HG03280 (cell line): ENCODE results near the gene AGBL5.
"Not testable (repeated sequence)": the region's sequence is repeated elsewhere in the genome, so short reads cannot be mapped to it uniquely, and the experiment has no call there.

Experiments used
- ATAC-seq: cut with Tn5 transposase; IDR thresholded peaks from one replicate; pipeline ENCODE4 v1.9.1; 2021; ENCODE audit warnings: mild to moderate bottlenecking, moderate library complexity; ENCODE audit not compliant: unreplicated experiment

Gene AGBL5

DNA sequence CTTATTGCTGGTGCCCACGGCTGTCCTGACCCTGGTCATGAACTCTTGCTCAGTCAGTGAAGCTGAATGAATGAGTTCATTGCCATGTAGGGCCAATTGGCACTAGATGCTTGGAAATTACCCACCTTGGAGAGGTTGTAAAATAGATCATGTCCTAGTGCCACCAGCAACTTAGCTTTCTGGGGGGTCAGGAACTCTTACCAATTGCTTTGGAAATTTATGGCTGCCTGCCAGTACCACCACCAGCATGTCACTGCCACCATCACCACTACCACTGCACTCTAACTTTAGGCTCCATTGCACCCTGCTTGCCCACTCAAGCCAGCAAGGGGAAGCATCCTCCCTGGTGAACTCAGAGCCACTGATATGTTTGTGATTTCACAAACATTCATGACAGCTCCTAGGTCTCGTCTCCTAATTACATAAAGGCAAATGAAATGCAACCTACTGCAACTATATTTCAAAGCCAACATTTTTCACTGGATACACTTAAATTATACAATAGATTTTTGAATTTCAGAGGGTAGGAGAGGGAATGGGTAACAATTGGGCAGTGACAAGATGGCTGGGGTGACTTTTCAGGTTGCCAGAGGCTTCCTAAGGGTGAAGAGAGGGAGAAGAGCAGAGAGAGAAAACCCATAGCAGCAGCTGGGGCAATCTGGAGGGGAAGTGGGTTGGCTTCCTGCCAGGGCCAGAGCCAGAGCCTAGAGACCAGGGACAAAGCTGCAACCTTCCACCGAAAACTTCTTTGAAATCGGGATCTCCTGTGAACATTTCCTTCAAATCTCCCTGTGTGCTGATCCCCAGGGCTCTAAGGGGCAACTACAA is 23.5 kb downstream of the AGBL5 start:
- no peak for ATAC-seq

DNA sequence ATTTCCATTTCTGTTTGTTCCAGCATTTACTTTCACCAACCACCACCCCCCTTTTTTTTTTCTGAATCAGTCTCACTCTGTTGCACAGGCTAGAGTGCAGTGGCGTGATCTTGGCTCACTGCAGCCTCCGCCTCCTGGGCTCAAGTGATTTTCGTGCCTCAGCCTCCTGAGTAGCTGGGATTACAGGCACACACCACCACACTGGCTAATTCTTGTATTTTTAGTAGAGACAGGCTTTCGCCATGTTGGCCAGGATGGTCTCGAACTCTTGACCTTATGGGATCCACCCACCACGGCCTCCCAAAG is 24.1 kb downstream of the AGBL5 start:
- ATAC-seq, result not testable (repeated sequence)

DNA sequence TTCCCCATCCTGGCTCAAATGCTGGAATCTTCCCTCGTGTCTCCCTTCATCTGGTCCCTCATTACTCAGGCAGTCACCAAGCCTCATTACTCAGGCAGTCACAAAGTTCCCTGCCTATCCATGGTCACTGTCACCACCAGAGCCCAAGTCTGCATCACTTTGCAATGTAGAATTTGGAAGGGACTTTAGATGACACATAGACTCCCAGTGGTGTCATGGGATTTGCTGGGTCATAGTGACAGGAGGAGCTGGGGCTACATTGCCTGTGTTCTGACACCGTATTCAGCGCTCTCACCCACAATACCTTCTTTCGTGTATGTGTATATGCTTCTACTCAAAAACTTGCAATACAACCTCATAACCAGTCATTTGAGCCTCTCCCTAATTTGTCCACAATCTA is 24.9 kb downstream of the AGBL5 start:
- ATAC-seq, result no peak

DNA sequence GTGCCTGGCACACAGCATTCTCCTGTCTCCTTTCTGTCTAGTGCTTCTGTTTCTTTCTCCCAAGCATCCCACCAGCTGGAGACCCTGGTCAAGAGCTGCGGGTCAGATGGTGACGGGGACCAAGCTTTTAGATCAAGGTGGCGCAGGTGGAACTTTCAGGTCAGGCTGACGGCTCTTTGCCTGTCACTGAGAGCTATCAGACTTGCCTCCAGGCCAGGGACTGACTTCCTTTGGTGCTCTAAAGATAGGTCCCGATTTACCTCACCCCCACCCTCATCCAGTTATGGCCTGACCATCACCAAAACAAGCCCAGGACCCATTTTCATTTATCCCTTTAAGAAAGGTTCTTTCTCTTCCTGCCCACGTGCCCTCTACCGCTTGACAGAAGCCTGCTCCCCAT is 25.8 kb downstream of the AGBL5 start:
- no peak for ATAC-seq

DNA sequence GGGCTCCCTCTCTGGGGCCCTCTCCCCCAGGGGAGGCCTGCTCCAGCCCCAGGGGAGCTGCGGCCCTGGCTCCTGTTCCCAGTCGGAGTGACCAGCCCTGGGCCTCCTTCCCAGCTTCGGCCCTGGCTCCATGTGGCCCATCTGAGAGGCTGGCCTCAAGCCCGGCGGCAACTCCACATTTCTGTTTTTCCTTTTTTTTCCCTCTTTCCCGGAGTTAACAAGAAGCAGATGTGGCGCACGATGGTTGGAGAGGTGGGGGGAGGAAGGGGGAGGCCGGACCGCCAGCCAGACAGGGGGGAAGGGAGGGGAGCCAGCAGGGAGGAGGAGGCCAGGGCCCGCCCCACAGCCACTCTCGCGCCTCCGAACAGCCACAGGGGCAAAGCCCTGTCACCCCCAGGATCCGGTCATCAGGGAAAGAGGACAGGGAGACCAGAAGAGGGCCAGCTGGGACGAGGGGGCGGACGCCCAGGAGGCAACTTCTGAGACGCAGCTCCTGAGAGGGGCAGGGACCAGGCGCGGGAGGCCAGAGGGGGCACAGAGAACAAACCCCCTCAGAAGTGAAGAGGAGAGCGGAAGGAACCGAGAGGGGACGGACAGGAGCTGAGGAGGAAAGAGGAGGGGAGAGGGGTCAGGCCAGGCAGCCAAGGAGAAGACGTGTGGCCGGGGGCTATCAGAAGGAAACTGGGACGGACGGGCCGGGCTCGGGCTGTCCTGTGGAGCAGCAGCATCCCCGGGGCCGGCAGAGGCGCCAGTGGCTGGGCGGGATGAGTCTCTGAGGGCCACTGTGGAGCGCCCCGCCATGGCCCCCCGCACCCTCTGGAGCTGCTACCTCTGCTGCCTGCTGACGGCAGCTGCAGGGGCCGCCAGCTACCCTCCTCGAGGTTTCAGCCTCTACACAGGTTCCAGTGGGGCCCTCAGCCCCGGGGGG is 27.1 kb downstream of the AGBL5 start, which contains the start of gene EMILIN1:
TSS of gene EMILIN1 (plus strand) at position 349 of the 928 bp plus-strand sequence. CDS start at position 800, 451 bp downstream.
- no peak for ATAC-seq

DNA sequence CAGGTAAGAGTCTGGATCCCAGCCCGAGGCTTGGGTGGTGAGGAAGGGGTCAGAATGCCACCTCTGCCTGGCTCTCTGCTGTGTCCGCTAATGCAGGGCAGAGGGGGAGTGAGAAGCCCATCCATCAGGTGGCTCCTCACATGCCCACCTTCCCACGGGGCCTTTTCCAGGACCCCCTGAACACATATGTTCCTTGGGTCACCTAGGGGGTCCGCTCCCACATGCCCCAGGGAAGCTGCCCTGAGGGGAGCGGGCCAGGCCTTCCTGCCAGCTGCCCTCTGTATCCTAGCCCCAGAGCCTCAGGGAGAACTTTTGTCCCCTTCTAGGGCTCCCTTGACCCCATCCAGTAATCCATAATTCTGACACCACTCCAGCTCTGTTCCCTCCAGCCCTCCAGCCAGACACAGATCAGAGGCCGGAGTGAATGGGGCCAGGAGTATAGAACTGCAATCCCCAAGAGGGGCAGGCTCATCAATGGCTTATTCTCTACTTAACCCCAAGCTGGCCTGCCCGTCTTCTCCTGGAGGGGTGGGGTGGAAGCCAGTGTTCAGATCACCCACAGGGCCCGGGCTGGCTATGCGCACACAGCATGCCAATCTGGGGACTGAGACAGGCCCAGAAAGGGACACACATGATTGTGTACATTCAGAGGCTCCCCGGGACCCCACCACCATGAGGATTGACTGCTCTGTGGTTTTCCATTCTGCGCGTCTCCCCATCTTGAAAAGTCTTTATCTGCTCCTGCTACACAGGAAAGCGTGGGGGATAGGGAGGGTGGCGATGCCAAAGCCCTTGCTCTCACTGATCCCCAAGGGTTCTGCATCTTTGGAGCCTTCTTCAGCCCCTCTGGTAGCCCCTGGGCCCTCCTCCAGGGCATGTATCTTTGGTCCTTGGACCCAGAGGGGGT is 28.0 kb downstream of the AGBL5 start:
- no peak for ATAC-seq

DNA sequence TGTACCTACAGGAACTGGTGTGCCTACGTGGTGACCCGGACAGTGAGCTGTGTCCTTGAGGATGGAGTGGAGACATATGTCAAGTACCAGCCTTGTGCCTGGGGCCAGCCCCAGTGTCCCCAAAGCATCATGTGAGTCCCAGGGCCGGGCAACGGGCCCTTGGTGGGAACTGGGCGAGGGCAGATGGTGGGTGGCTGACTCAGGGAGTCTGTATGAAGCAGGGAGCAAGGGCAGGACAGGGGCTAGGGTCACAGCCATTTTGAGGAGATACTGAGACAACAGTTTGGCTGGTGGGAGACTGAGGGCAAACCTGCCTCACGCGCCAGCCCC is 28.6 kb downstream of the AGBL5 start:
- no peak for ATAC-seq

DNA sequence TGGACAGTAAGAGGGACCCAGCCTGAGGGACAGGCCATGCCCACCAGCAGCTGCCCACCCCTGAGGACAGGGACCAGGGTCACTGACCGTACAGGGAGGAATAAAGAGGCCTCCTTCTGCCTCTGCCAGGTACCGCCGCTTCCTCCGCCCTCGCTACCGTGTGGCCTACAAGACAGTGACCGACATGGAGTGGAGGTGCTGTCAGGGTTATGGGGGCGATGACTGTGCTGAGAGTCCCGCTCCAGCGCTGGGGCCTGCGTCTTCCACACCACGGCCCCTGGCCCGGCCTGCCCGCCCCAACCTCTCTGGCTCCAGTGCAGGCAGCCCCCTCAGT is 29.1 kb downstream of the AGBL5 start:
- no peak for ATAC-seq

DNA sequence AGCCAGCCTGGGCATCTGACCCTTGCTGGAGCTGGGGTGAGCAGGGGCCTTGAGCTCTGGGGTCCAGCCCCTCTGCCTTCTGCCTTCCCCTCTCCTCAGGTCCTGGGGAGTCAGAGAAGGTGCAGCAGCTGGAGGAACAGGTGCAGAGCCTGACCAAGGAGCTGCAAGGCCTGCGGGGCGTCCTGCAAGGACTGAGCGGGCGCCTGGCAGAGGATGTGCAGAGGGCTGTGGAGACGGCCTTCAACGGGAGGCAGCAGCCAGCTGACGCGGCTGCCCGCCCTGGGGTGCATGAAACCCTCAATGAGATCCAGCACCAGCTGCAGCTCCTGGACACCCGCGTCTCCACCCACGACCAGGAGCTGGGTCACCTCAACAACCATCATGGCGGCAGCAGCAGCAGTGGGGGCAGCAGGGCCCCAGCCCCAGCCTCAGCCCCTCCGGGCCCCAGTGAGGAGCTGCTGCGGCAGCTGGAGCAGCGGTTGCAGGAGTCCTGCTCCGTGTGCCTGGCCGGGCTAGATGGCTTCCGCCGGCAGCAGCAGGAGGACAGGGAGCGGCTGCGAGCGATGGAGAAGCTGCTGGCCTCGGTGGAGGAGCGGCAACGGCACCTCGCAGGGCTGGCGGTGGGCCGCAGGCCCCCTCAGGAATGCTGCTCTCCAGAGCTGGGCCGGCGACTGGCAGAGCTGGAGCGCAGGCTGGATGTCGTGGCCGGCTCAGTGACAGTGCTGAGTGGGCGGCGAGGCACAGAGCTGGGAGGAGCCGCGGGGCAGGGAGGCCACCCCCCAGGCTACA is 30.7 kb downstream of the AGBL5 start:
- ATAC-seq, result no peak

DNA sequence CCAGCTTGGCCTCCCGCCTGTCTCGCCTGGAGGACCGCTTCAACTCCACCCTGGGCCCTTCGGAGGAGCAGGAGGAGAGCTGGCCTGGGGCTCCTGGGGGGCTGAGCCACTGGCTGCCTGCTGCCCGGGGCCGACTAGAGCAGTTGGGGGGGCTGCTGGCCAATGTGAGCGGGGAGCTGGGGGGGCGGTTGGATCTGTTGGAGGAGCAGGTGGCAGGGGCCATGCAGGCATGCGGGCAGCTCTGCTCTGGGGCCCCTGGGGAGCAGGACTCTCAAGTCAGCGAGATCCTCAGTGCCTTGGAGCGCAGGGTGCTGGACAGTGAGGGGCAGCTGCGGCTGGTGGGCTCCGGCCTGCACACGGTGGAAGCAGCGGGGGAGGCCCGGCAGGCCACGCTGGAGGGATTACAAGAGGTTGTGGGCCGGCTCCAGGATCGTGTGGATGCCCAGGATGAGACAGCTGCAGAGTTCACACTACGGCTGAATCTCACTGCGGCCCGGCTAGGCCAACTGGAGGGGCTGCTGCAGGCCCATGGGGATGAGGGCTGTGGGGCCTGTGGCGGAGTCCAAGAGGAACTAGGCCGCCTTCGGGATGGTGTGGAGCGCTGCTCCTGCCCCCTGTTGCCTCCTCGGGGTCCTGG is 31.4 kb downstream of the AGBL5 start:
- no peak for ATAC-seq

DNA sequence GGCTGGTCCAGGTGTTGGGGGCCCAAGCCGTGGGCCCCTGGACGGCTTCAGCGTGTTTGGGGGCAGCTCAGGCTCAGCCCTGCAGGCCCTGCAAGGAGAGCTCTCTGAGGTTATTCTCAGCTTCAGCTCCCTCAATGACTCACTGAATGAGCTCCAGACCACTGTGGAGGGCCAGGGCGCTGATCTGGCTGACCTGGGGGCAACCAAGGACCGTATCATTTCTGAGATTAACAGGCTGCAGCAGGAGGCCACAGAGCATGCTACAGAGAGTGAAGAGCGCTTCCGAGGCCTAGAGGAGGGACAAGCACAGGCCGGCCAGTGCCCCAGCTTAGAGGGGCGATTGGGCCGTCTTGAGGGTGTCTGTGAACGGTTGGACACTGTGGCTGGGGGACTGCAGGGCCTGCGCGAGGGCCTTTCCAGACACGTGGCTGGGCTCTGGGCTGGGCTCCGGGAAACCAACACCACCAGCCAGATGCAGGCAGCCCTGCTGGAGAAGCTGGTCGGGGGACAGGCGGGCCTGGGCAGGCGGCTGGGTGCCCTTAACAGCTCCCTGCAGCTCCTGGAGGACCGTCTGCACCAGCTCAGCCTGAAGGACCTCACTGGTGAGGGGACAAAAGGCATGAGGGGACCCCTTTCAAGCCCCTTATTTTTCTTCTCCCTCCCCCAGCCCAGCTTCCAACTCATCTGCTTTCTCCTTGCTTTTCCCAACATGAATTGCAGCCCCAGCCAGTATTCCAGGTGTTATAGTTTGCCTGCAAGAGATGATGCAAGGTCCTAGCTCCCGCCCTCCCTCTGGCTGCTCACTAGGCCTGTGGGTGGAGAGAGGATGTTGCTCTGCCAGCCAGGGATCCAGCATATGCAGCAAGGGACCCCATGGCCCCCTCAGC is 32.2 kb downstream of the AGBL5 start:
- no peak for ATAC-seq

DNA sequence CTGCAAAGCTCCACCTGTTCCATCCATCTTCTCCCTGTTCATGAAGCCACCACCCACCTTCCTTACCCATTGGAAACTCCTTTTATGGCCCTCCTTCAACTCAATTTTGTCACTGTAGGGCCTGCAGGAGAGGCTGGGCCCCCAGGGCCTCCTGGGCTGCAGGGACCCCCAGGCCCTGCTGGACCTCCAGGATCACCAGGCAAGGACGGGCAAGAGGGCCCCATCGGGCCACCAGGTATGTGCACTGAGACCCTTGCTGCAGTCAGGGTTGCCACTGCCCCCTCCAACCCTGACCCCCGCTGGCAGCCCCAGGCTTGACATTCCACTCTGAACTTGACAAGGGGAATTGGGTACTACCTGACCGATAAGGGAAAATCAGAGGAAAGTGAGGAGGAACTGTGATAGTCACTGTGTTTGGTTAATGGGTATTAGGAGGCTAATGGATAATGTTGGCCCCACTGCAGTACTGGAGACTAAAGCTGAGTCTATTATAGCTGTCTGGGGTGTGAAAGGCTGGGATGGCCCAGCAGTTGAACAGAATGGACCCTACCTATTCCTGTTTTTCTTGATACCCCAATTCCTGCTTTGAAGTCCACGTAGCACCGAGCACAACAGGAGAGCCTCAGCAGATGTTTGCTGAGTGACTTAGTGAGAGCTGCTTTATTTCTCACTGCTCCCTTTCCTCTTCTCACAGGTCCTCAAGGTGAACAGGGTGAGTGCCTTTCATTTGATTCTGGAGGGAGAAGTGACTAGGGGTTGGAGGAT is 33.0 kb downstream of the AGBL5 start:
- no peak for ATAC-seq

DNA sequence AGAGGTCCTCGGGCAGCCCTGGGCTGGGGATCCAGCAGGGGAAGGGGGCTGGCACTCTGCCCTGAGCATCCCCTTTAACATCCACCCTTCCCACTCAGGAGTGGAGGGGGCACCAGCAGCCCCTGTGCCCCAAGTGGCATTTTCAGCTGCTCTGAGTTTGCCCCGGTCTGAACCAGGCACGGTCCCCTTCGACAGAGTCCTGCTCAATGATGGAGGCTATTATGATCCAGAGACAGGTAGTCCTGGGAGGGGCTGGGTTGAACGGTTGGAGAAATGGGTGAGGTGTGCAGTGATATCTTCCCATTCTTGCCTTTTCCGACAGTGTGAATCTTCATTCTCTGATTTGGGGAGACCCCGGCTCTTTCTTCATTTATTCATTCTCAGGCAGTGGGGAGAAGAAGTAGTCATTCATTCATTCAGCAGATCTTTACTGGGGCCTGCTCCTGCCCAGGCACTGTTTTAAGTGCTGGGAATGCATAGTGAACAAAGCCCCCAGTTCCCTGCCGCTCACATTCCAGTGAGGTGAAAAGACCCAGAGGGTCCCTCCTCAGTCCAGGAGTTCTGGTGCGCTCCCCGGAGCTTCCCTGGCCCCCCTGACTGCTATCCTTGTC is 33.7 kb downstream of the AGBL5 start:
- no peak for ATAC-seq

DNA sequence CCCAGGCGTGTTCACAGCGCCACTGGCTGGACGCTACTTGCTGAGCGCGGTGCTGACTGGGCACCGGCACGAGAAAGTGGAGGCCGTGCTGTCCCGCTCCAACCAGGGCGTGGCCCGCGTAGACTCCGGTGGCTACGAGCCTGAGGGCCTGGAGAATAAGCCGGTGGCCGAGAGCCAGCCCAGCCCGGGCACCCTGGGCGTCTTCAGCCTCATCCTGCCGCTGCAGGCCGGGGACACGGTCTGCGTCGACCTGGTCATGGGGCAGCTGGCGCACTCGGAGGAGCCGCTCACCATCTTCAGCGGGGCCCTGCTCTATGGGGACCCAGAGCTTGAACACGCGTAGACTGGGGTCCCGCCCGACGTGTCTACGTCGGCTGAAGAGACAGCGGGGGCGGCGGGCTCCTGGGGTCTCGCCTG is 34.2 kb downstream of the AGBL5 start:
- ATAC-seq, result peak; percentile 4

DNA sequence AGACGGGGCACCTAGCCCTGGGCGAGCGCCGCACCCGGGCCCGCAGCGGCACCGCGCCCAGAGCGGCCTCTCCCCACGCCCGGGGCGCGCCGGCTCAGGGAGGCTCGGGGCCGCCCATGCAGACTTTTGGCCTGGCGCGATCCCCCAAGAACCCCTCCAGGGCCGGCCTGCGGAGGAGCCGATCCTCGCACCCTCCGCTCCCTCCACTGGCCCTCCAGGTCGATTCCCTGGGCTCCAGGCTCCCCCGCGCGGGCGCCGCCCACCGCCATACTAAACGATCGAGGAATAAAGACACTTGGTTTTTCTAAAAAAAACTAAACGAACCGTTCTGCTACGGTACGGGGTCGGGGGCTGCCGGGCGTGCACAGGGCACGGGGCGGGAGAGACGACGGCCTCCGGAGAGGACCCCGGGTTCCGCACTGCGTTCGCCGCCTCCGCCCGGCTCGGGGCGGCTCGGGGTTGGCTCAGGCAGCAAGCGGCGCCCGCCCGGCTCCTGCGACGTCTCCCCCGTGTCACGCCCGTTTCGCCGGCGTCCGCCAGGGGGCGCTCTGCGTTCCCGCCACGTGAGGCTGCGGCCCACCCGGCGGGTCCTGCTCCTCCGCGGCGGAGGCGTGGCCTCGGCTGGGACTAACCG is 34.7 kb downstream of the AGBL5 start:
- peak; percentile 82 for ATAC-seq

DNA sequence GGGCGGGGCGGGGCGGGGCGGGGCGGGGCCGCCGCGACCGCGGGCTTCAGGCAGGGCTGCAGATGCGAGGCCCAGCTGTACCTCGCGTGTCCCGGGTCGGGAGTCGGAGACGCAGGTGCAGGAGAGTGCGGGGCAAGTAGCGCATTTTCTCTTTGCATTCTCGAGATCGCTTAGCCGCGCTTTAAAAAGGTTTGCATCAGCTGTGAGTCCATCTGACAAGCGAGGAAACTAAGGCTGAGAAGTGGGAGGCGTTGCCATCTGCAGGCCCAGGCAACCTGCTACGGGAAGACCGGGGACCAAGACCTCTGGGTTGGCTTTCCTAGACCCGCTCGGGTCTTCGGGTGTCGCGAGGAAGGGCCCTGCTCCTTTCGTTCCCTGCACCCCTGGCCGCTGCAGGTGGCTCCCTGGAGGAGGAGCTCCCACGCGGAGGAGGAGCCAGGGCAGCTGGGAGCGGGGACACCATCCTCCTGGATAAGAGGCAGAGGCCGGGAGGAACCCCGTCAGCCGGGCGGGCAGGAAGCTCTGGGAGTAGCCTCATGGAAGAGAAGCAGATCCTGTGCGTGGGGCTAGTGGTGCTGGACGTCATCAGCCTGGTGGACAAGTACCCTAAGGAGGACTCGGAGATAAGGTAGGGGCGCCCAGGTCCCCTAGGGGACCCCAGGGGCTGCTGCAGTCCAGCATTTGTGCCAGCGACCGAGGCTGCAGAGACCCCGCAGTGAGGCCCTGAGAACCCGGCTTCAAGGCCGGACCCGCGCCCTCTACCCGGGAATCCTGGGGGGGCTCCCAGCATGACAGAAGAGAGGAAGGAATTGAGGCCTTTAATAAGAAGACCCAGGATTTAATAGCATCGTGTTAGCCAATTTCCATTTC is 35.5 kb downstream of the AGBL5 start, which contains the start of gene KHK:
TSS of gene KHK (plus strand) at position 49 of the 870 bp plus-strand sequence. CDS start at position 537, 488 bp downstream.
- ATAC-seq, result peak; percentile 7
